ENCODE data around the gene RGL1. TPM values are rescaled to one million over a fixed set of nuclear protein-coding genes. Genes with fewer than 3 reads are reported as not detected.

RGL1 gene
- total RNA-seq, 1 donor: 33.2 TPM

- TF ChIP-seq CTCF (IDR thresholded peaks at IDR 0.05; ENCODE audit: insufficient read depth, low read depth, low read length): no peak
- DNase-seq (ENCODE audit: low read depth): no peak
- H3K4me3 ChIP-seq (ENCODE audit: low read depth, low read length): no peak overlapping the region
Observed at GRCh38 chr1:183810121-183810520, 5.2 kb downstream of the RGL1 start.

GRCh38 chr1:183810756-183811544, 6.0 kb downstream of the RGL1 start:
- no peak for DNase-seq (ENCODE audit: low read depth)
- no peak overlapping the region for H3K4me3 ChIP-seq (ENCODE audit: low read depth, low read length)
- TF ChIP-seq CTCF (IDR thresholded peaks at IDR 0.05; ENCODE audit: insufficient read depth, low read depth, low read length): no peak

GRCh38 chr1:183812128-183812527, 7.2 kb downstream of the RGL1 start:
- H3K4me3 ChIP-seq (ENCODE audit: low read depth, low read length): no peak overlapping the region
- DNase-seq (ENCODE audit: low read depth): no peak
- TF ChIP-seq CTCF (IDR thresholded peaks at IDR 0.05; ENCODE audit: insufficient read depth, low read depth, low read length): no peak

GRCh38 chr1:183812686-183813569, 8.0 kb downstream of the RGL1 start:
- DNase-seq (ENCODE audit: low read depth): peak; percentile 47
- no peak for TF ChIP-seq CTCF (IDR thresholded peaks at IDR 0.05; ENCODE audit: insufficient read depth, low read depth, low read length)
- H3K4me3 ChIP-seq (ENCODE audit: low read depth, low read length): no peak overlapping the region

- no peak overlapping the region for H3K4me3 ChIP-seq (ENCODE audit: low read depth, low read length)
- no peak for TF ChIP-seq CTCF (IDR thresholded peaks at IDR 0.05; ENCODE audit: insufficient read depth, low read depth, low read length)
- no peak for DNase-seq (ENCODE audit: low read depth)
Observed at GRCh38 chr1:183814121-183814681, 9.3 kb downstream of the RGL1 start.

GRCh38 chr1:183816110-183816509, 11.2 kb downstream of the RGL1 start:
- H3K4me3 ChIP-seq (ENCODE audit: low read depth, low read length): no peak overlapping the region
- TF ChIP-seq CTCF (IDR thresholded peaks at IDR 0.05; ENCODE audit: insufficient read depth, low read depth, low read length): no peak
- no peak for DNase-seq (ENCODE audit: low read depth)

Measured in fibroblast of villous mesenchyme (primary cell).